ENCODE results near the gene MEX3D. TPM values are rescaled to one million over a fixed set of nuclear protein-coding genes. Genes with fewer than 3 reads are reported as not detected.
A peak's percentile ranks its signal among the peaks of the same experiment; 100 is the strongest.
"Not testable (repeated sequence)": the region's sequence is repeated elsewhere in the genome, so short reads cannot be mapped to it uniquely, and the experiment has no call there.

Gene MEX3D
- polyA plus RNA-seq, 1 donor from 2014 or later, result 0.13 TPM

DNA sequence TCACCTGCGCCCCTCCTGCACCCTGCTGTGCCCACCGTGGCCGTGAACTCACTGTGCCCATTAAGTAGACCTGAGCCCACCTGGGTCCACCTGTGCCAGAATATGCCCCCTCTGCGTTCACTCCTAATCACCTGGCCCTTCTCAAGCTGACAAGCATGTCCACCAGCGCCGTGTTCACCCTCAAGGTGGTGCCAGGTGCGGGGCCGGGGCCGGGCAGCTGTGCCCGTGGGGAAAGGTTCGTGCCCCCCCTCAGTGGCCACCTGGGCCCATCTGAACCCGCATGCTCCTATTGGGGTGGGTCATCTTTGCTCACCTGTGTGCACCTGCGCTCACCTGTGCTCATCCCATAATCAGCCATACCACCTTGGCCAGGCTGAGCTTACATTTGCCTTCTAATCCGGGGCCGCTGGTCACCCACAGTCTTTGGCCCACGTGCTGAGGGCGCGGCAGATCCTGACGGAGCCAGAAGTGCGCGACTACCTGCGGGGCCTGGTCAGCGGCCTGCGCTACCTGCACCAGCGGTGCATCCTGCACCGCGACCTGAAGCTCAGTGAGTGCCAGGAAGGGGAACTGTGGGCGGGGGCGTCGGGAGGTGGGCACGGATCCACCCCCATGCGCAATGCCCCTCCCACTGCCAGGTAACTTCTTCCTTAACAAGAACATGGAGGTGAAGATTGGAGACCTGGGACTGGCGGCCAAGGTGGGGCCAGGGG lies 41.9 kb downstream of the MEX3D start:
- Mint-ChIP-seq H3K36me3 (no peaks in the 10 kb centered on the region), H3K9me3 (peaks cover 0 to 4% (median 0%) of the 10 kb centered on the region in 3 donors), H3K4me1 (peaks cover 0 to 6% (median 0%) of the 10 kb centered on the region in 3 donors), H3K4me3 (no peak overlapping the region), H3K27ac (no peak overlapping the region), H3K27me3 (peaks cover 35% of the 10 kb centered on the region)

DNA sequence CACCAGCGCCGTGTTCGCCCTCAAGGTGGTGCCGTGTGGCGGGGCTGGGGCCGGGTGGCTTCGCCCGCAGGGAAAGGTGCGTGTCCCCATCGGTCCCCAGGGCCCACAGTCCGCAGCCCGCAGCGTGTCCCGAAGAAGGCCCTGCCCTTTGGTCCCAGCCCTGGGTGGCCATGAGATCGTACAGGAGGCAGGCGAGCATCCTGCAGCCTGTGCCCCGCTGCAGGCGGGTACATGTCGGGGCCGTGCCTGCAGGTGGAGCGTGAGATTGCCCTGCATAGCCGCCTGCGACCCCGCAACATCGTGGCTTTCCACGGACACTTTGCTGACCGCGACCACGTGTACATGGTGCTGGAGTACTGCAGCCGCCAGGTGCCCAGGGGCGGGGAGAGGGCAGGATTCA lies 42.8 kb downstream of the MEX3D start:
- Mint-ChIP-seq H3K4me1 (peaks cover 0 to 6% (median 0%) of the 10 kb centered on the region in 3 donors), H3K4me3 (no peak overlapping the region), H3K27me3 (peaks cover 35% of the 10 kb centered on the region), H3K27ac (peak overlapping the region in 1 of 3 donors; percentile 71), H3K36me3 (no peaks in the 10 kb centered on the region), H3K9me3 (peaks cover 0 to 4% (median 0%) of the 10 kb centered on the region in 3 donors)

DNA sequence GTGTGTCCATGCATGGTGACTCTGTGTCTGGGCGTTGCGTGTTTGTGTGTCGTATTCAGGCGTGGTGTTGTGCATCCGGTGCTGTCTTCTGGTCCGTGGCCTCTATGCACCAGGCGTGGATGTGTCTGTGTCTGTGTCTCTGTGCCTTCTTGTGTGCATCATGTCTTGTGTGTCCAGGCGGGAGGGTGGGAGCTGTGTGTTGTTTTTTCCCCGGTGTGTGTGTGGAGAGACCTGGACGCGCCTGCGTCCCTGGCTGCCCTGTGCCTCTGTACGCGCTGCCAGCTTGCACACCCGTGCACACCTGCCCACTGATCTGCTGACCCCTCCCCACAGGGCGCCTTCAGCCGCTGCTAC lies 43.2 kb downstream of the MEX3D start:
- Mint-ChIP-seq H3K4me3 (peak overlapping the region in 1 of 4 donors; percentile 4), H3K9me3 (peaks cover 0 to 4% (median 0%) of the 10 kb centered on the region in 3 donors), H3K4me1 (peaks cover 0 to 6% (median 0%) of the 10 kb centered on the region in 3 donors), H3K27me3 (peaks cover 32% of the 10 kb centered on the region), H3K27ac (peak overlapping the region in 1 of 3 donors; percentile 71), H3K36me3 (no peaks in the 10 kb centered on the region)

DNA sequence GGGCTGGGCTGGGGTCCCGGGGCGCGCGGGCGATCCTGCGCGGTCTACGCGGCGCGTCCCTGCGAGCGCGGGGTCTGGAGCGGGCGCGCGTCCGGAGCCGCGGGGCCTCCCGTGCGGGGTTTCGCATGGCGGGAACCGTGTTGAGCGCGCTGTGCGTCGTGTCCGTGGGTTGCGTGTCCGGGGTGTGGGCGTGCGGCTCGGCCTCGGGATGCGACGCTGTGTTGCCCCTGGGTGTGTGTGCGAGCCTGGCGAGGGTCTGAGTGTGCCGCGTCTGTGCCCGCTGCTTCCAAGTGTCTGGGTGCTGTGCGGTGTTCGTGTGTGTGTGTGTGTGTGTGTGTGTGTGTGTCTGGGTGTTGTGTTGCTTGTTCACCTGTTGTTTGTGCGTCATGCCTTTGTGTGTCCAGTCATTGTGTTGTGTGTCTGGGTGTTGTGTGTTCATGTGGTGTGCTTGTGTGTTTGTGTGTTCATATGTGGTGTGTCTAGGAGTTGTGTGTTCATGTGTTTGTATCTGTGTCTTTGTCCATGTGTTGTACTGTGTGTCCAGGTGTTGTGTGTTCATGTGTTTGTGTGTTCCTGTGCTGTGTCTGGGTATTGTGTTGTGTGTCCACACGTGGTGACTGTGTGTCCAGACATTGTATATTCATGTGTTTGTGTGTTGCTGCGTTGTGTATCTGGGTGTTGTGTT lies 43.7 kb downstream of the MEX3D start:
- H3K9me3 Mint-ChIP-seq, result peaks cover 0 to 4% (median 0%) of the 10 kb centered on the region in 3 donors
- no peaks in the 10 kb centered on the region for H3K36me3 Mint-ChIP-seq
- H3K4me3 Mint-ChIP-seq, result peak overlapping the region in 1 of 4 donors; percentile 13
- peaks cover 31% of the 10 kb centered on the region for H3K27me3 Mint-ChIP-seq
- H3K27ac Mint-ChIP-seq, result peak overlapping the region in 1 of 3 donors; percentile 71
- peaks cover 0 to 6% (median 0%) of the 10 kb centered on the region in 3 donors for H3K4me1 Mint-ChIP-seq

DNA sequence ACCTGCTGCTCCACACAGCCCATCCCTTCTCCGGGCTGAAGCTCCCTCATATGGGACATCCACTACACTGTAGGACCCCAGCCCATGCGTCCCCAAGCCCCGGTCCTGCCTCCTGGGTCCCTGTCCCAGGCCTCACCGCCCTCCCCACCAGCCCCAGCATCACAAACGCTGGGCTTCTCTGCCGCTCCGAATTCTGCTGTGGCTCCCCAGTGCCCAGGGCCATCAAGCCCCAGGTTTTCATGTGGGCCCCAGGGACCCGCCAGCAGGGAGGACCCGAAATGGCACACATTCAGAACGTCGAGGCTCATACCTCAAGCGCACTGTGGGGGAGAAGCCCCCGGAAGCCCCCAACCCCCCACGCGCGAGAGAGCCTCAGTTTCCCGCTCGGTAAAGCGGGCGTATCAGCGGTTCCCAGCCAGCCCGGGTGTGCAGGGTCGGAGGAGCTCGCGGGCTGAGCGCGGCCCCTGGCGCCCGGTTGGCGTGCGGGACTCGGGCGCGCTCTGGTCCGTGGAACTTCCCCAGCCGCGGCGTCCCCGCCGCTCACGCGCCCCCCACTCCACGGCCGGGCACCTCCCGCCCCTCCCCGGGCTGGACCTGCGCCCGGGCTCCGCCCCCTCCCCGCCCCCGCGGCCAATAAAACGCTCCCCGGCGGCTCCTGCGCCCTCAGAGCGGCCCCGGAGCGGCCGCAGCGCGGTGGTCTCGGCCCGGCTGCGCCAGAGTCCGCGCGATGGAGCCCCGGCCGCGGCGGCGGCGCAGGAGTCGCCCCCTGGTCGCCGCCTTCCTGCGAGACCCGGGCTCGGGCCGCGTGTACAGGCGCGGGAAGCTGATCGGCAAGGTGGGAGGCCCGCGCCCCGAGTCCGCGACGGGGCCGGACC lies 44.5 kb downstream of the MEX3D start, which contains the start of gene PLK5:
Gene PLK5 (plus strand): TSS at position 666 of the 875 bp plus-strand sequence. CDS start 2,920 bp downstream, outside the sequence.
- Mint-ChIP-seq H3K9me3 (peaks cover 0 to 4% (median 0%) of the 10 kb centered on the region in 3 donors), H3K36me3 (no peaks in the 10 kb centered on the region), H3K4me3 (peak within 1 kb of the TSS in 2 of 4 donors; percentile 4 to 13), H3K27ac (peak within 1 kb of the TSS in 1 of 3 donors; percentile 71), H3K27me3 (peaks cover 29% of the 10 kb centered on the region), H3K4me1 (peaks cover 0 to 6% (median 0%) of the 10 kb centered on the region in 3 donors)

DNA sequence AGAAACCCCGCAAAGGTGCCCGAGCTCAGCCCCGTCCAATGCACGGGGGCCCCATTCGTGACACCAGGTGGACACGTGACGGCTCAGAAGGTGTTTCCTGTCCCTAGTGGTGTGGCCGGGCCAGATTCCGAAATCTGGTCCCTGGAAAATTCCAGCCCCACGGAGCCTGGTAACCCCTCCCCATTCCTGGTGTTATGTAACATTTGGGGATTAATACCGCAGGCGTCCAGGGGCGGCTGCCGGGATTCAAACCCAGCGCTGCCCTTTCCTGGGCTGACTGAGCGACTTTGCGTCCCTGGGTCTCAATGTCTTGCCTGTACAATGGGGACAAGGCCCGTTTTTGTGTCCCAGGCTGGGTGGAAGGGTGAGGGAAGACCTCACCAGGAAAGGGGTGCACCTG lies 45.3 kb downstream of the MEX3D start:
- no peak overlapping the region for H3K4me3 Mint-ChIP-seq
- peaks cover 0 to 4% (median 0%) of the 10 kb centered on the region in 3 donors for H3K9me3 Mint-ChIP-seq
- peaks cover 0 to 6% (median 0%) of the 10 kb centered on the region in 3 donors for H3K4me1 Mint-ChIP-seq
- H3K27me3 Mint-ChIP-seq, result peaks cover 35% of the 10 kb centered on the region
- H3K27ac Mint-ChIP-seq, result no peak overlapping the region
- H3K36me3 Mint-ChIP-seq, result no peaks in the 10 kb centered on the region

DNA sequence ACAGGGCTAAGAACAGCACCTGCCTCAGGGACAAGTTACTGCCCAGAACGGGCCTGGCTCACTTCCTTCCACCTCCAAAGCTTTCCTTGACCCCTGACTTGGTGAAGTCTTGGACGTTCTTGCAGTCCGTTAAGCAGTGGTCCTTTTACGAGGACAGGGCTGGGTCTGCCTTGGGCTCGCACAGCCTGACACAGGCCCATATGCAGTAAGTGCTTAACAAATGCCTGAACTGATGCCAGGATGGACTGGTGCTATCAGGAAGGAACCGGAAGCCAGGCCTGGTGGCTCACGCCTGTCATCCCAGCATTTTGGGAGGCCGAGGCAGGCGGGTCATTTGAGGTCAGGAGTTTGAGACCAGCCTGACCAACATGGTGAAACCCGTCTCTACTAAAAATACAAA lies 46.1 kb downstream of the MEX3D start:
- H3K27me3 Mint-ChIP-seq, result peaks cover 36% of the 10 kb centered on the region
- no peak overlapping the region for H3K4me3 Mint-ChIP-seq

DNA sequence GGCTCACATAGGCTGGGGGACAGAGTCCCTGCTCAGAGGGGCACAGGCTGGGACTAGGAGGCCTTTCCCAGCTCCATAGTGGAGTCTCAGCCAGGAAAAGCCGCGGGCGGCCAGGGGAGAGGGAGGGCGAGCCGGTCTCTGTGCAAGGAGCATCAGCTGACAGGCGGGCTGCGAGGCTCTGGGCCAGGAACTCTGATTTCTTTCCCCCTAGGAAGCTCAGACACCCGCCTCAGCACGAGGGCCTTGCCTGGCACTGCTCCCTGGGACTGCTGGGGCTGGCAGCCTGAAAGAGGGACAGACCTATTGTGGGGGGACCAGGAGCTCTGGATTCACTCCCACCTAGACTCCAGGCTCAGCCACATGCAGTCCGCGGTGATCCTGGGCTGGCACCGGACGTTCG lies 46.5 kb downstream of the MEX3D start:
- Mint-ChIP-seq H3K4me3 (no peak overlapping the region), H3K27me3 (peaks cover 36% of the 10 kb centered on the region)

More for the DNA sequence above, 46.1 kb downstream of the MEX3D start:
- Mint-ChIP-seq H3K4me1 (peaks cover 0 to 6% (median 0%) of the 10 kb centered on the region in 3 donors), H3K36me3 (no peaks in the 10 kb centered on the region), H3K27ac (no peak overlapping the region), H3K9me3 (peaks cover 0 to 4% (median 0%) of the 10 kb centered on the region in 3 donors)

DNA sequence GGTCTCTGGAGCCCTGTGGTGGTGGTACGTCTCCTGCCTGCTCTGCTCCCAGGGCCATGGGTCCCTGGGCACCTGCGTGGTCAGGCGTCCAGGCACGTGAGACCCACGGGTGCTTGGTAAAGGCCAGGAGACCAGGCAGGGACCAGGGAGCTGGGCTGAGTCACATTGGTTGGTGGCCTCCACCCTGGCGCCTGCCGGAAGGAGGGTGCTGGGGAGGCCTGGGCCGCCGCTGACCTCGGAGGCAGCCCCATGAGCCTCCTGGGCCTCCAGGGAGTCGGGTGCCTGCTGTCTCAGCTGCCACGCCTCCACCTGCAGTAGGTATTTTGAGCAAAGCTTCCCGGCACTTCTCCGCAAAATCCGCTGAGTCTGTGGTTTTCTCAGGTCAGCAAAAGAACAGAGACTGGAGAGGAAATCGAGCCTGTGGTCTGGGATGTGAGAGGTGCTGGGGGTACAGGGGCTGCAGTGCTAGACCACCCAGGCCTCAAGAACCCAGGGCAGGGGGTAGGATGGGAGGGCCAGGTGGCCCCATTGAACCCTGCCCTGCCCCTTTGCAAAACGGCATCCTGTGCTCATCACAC lies 47.8 kb downstream of the MEX3D start:
- Mint-ChIP-seq H3K36me3 (no peaks in the 10 kb centered on the region), H3K4me3 (no peak overlapping the region), H3K9me3 (peaks cover 0 to 4% (median 3%) of the 10 kb centered on the region in 3 donors), H3K4me1 (peaks cover 0 to 6% (median 0%) of the 10 kb centered on the region in 3 donors), H3K27ac (no peak overlapping the region), H3K27me3 (peaks cover 31% of the 10 kb centered on the region)

More for the DNA sequence above, 46.5 kb downstream of the MEX3D start:
- peaks cover 0 to 4% (median 1%) of the 10 kb centered on the region in 3 donors for H3K9me3 Mint-ChIP-seq
- H3K27ac Mint-ChIP-seq, result peak overlapping the region in 1 of 3 donors; percentile 14
- H3K4me1 Mint-ChIP-seq, result peaks cover 0 to 6% (median 0%) of the 10 kb centered on the region in 3 donors
- H3K36me3 Mint-ChIP-seq, result no peaks in the 10 kb centered on the region

DNA sequence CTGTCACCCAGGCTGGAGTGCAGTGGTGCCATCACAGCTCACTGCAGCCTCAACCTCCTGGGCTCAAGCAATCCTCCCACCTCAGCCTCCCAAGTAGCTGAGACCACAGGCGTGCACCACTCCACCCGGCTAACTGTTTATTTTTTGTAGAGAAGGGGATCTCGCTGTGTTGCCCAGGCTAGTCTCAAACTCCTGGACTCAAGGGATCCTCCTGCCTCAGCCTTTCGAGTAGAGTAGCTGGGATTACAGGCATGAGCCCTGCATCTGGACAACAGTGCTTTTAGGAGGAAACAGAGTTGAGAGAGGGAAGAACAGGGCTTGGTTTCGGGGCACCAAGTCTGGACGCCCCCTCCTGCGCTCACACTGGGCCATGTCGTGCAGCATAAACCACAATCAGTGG lies 48.3 kb downstream of the MEX3D start:
- H3K4me3 Mint-ChIP-seq, H3K9me3 Mint-ChIP-seq, H3K36me3 Mint-ChIP-seq, H3K4me1 Mint-ChIP-seq, H3K27ac Mint-ChIP-seq: not testable (repeated sequence)
- peaks cover 28% of the 10 kb centered on the region for H3K27me3 Mint-ChIP-seq

DNA sequence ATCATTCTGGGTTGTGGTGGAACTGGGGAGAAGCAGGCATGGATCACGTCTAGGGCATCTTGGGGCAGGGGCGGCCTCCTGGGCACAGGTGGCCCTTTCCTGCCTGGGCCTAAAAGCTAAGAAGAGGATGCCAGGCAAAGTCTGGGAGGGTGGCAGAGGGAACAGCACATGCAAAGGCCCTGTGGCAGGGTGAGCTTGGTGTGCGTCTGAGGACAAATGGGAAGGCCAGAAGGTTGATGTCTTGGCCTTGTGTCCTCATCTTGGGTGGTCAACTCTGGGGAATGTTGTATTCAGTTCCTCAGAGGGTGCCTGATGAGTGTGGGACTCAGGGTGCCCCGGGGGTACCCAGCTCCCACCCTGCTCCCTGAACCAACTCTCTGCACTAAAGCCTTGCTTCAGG lies 49.7 kb downstream of the MEX3D start:
- Mint-ChIP-seq H3K27ac (no peak overlapping the region), H3K36me3 (no peaks in the 10 kb centered on the region), H3K4me1 (peaks cover 0 to 2% (median 0%) of the 10 kb centered on the region in 3 donors), H3K4me3 (no peak overlapping the region), H3K27me3 (peaks cover 28% of the 10 kb centered on the region), H3K9me3 (peaks cover 0 to 3% (median 0%) of the 10 kb centered on the region in 3 donors)

DNA sequence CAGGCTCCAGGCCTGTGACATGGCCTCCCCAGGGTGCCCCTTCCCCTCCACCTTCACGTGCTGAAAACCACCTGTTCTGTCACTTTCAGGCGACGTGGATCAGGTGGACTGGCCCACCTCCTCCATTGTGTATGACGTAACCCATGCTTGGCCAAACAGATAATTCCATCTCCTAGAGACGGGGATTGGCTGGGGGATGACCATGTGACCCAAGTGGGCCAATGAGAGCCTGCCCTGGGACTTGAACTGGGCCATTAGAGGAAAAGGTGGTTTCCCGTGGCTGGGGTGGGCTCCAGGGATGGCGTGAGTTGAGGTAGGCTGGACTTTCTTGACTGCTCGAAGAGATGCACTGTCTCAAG lies 51.8 kb downstream of the MEX3D start:
- Mint-ChIP-seq H3K27ac (no peak overlapping the region), H3K27me3 (peaks cover 28% of the 10 kb centered on the region), H3K9me3 (peaks cover 0 to 3% (median 0%) of the 10 kb centered on the region in 3 donors), H3K36me3 (no peaks in the 10 kb centered on the region), H3K4me1 (peaks cover 0 to 2% (median 0%) of the 10 kb centered on the region in 3 donors), H3K4me3 (no peak overlapping the region)

DNA sequence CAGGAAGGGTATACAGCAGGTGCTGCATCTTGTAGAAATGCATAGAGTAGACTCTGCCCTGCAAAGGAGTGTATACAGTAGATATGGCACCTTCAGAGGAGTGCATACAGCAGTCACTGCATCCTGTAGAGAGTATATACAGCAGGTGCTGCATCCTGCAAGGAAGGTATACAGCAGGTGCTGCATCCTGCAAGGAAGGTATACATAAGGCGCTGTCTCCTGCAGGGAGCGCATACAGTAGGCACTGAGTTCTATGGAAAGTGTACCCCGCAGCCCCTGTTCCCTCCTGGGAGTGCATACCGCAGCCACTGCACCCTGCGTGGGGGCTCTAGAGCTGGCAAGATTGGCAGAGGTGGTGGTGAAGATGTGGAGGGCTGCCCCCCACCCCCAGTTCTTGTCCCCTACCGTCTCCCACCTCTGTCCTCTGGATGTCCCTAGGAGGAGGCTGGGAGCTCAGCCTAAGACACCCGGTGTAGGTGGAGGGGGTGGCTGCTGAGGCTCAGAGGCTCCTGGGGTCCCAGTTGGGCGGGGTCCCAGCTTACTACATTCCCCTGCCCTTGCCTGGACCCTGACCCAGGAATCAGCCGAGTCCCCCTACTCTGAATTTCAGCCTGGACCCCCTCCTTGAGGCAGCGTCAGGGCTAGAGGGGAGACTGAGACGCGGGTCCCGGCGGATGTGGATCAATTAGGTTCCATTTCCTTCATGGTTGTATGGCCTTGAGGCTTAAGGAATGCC lies 53.0 kb downstream of the MEX3D start:
- H3K4me3 Mint-ChIP-seq, result no peak overlapping the region
- peaks cover 0 to 3% (median 0%) of the 10 kb centered on the region in 3 donors for H3K9me3 Mint-ChIP-seq
- peaks cover 32% of the 10 kb centered on the region for H3K27me3 Mint-ChIP-seq
- H3K4me1 Mint-ChIP-seq, result peaks cover 0 to 2% (median 2%) of the 10 kb centered on the region in 3 donors
- H3K36me3 Mint-ChIP-seq, result no peaks in the 10 kb centered on the region
- H3K27ac Mint-ChIP-seq, result no peak overlapping the region

DNA sequence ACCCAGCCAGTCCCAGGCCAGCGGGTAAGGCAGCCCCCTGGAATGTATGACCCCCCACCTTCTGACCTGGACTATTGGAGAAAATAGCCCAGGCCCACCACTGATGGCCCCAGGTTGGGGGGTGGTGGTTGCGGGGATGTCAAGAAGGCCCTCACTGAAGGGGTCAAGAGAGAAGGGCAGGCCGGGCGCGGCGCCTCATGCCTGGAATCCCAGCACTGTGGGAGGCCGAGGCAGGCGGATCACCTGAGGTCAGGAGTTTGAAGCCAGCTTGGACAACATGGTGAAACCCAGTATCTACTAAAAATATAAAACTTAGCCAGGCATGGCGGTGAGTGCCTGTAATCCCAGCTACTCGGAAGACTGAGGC lies 53.8 kb downstream of the MEX3D start:
- H3K4me3 Mint-ChIP-seq, result peak overlapping the region in 2 of 4 donors; percentile 47 to 49
- H3K27me3 Mint-ChIP-seq, result peaks cover 35% of the 10 kb centered on the region
- no peaks in the 10 kb centered on the region for H3K36me3 Mint-ChIP-seq
- peaks cover 0 to 2% (median 2%) of the 10 kb centered on the region in 3 donors for H3K4me1 Mint-ChIP-seq
- no peak overlapping the region for H3K27ac Mint-ChIP-seq
- peaks cover 0 to 3% (median 0%) of the 10 kb centered on the region in 3 donors for H3K9me3 Mint-ChIP-seq
